ENCODE measurements around the gene PEDS1.

DNA sequence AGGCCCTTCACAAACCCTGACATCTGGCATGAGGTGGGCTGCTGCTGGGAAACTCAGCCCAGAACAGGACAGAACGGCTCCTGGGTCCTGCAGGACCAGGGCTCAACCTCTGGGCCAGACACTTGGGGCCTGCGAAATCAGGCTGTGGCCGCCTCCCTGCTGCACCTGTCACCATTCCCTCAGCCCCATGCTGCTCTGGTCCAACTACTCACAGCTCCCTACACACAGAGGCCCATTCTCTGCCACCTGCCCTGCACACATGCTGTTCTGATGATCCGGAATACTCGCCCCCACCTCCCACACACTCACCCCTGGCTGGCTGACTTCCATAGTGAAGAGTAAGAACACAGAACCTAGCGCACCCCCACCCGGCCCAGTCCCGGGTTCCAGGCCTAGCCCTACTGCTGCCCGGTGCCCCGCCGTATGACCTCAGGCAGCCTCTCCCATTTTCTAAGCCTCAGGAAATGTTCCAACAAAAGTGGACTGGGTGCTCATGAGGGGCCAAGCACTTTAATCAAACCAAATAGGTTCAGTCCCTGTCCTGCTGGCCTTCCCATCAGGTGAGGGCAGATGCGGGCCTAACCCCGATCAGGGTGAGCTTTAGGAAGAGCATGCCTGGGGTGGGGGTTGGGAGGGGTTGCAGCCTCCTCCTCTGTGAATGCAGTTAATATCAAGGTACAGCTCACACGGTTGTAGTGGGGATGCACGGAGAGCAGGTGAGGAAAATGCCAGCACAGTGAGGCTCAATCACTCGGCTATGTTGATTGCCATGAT lies 3.9 kb downstream of the PEDS1 start:
- TF ChIP-seq ZNF768 (tag by site-specific recombination; IDR thresholded peaks at IDR 0.05) (no peak), ZNF623 (tag by site-specific recombination; IDR thresholded peaks at IDR 0.05) (no peak)
